HG03432 (cell line): ENCODE measurements around the gene MAIP1.
"Not testable (repeated sequence)": the region's sequence is repeated elsewhere in the genome, so short reads cannot be mapped to it uniquely, and the experiment has no call there.

Experiments used
- ATAC-seq: cut with Tn5 transposase; IDR thresholded peaks from one replicate; pipeline ENCODE4 v1.9.1; 2021; ENCODE audit warnings: mild to moderate bottlenecking, moderate library complexity; ENCODE audit not compliant: unreplicated experiment

The MAIP1 gene

DNA sequence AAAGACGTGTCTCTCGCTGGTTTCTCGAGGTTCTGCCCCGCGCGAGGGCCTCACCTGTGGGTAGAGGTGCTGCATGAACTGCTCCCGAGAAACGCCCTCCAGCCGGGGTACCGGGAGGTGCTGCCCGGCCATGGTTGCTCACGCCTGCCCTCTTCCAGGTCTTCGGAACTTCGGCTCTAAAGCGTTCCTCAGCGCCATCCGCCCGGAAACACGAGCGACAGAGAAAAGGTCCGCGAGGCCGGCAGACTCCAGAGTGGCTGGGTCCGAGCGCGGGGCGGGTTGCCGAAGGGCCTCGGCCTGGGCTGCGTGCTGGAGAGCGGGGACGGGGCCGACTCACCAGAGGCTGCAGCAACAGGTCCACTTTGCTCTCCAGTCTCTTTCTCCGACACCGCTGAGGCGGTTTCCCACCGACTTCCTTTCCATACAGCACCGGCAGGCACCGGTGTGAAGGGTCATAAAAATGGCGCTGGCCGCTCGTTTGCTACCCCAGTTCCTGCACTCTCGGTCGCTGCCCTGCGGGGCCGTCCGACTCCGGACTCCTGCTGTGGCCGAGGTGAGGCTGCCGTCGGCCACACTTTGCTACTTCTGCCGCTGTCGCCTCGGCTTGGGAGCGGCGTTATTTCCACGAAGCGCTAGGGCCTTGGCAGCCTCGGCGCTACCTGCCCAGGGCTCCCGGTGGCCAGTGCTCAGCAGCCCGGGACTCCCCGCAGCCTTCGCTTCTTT, at the start of gene MAIP1, which contains the start of gene TYW5:
MAIP1 (plus strand) TSS at position 244 of the 723 bp plus-strand sequence; CDS start at position 461, 217 bp downstream.
TYW5 (minus strand) TSS at position 153 of the 723 bp plus-strand sequence; CDS start at position 132, 21 bp downstream.
- peak; percentile 89 for ATAC-seq

- no peak for ATAC-seq
Measured at GRCh38 chr2:199907008-199907714, 48.2 kb upstream of the MAIP1 start.

DNA sequence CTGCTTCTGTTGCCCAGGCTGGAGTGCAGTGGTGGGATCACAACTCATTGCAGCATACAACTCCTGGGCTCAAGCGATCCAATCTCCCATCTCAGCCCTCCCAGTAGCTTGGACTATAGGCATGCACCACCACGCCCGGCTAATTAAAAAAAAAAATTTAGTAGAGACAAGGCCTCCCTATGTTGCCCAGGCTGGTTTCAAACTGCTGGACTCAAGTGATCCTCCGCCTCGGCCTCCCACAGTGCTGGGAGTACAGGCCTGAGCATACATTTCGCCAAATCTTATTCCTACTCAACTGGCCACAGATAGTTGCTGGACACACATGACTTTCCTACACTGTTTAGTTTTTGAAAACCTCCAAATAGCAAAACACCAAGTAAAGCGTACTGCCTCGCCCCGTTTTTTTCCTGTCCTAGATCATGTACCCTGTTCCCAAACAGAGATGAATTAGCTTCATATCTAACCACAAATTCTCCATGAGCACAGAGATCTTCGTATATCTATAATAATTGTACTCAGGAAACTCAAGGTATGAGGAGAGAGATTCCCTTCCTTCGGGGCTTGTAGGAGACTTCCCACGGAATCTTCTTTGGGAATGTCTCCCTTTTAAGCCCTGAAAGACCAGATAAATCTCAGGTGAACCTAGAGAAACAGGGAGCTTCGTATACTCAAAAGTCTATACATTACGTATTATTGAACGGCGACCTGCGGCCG, 44.9 kb upstream of the MAIP1 start:
- no peak for ATAC-seq

DNA sequence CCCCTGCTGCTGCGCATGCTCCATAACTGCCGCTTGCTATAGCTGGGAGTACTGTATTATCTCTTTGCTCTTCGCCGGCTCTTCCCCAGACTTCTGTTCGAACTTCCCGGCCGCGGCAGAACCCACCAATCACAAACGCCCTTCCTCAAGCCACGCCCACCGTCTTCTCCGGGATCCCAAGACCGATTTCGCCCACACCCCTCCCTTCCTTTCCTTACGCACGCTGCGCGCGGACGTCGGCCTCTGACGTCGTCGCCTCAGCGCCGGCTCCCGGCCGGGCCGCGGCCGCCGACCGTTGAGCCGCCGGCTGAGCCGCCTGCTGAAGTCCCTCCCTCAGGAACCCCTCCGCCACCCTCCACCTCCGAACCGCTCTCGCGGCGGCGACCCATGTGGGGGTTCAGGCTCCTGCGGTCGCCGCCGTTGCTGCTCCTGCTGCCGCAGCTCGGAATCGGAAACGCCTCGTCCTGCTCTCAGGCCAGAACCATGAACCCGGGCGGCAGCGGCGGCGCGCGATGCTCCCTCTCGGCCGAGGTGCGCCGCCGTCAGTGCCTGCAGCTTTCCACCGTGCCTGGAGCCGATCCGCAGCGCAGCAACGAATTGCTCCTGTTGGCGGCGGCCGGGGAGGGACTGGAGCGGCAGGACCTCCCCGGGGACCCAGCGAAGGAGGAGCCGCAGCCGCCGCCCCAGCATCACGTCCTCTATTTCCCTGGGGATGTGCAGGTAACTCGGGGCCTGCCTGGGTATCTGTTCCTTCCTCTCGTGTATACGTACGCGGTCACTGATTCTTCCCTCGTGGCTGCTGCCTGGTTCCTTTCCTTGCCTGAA, 44.1 kb upstream of the MAIP1 start, which contains the start of gene C2orf69:
C2orf69 (plus strand) TSS at position 242 of the 825 bp plus-strand sequence; CDS start at position 388, 146 bp downstream.
- peak; percentile 92 for ATAC-seq

DNA sequence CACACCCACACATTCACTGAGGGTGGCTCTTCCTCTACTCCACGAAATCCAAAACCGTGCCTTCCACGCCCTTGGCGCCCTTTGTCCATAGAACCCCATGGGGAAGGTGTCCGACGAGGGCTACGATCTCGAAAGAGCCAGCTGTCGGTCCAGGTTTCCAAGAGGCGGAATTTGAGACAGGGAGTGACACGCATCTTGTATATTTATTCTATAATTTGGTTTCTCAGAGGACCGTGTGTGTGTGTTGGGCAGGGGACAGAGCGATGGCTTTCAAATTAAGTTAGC, 43.6 kb upstream of the MAIP1 start:
- no peak for ATAC-seq

DNA sequence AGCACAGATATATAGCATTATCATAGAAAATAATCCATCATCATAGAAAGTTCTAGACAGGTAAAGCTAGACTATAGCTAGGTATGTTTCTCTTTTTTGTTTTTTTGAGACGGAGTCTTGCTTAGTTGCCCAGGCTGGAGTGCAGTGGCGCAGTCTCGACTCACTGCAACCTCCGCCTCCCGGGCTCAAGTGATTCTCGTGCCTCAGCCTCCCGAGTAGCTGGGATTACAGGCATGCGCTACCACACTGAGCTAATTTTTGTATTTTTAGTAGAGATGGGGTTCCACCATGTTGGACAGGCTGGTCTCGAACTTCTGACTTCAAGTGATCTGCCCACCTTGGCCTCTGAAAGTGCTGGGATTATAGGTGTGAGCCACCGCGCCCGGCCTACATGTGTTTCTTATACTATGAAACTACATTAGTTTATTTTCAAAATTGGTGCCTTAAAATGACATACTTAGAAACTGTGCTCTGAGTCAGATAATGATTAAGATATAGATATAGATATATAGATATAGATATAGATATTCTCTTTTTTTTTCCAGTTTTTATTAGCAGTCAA, 42.7 kb upstream of the MAIP1 start:
- not testable (repeated sequence) for ATAC-seq

DNA sequence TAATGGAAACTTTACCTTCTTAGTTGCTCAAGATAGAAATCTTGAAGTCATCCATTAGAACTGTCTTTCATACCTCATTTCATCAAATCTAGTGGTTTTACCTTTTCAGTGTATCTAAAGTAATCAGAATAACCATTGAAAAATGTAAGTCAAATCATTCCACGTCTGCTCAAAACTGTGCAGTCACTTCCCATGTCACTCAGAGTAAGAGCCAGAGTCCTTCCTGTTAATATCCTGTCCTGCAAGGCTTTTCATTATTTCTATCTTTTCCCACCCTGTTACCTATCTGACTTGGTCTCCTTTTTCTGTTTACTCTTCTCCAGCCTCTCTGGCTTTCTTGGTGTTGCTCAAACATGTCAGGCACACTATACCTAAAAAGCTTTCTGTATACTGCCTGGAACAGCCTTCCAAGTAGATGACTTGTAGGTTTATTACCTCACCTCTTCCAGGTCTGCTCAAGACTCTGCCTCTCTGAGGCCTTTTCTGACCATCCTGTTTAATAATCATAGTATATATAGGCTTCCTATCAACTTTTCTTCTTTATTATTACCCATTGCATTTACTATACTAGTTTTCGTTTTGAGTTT, 40.9 kb upstream of the MAIP1 start:
- no peak for ATAC-seq

DNA sequence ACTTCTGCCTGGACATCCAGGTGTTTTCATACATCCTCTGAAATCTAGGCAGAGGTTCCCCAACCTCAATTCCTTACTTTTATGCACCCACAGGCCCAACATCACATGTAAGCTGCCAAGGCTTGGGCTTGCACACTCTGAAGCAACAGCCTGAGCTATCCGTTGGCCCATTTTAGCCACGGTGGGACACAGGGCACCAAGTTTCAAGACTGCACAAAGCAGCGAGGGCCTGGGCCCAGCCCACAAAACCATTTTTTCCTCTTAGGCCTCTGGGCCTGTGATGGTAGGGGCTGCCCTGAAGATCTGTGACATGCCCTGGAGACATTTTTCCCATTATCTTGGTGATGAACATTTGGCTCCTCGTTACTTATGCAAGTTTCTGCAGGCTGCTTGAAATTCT, 38.4 kb upstream of the MAIP1 start:
- no peak for ATAC-seq

- no peak for ATAC-seq
Measured at GRCh38 chr2:199922856-199923255, 32.5 kb upstream of the MAIP1 start.

DNA sequence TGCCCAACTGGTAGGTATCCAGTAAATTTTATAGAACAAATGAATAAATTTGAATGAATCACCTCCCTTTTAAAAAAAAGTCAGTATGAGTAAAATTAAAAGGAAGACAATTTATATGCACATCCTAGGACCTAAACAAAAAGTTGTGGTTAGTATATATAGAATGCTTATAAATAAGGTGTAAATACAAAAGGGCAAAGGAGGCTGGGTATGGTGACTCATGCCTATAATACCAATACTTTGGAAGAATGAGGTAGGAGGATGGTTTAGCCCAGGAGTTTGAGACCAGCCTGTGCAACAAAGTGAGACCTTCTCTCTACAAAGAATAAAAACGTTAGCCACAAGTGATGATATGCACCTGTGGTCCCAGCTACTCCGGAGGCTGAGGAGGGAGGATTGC, 31.5 kb upstream of the MAIP1 start:
- ATAC-seq, result no peak

DNA sequence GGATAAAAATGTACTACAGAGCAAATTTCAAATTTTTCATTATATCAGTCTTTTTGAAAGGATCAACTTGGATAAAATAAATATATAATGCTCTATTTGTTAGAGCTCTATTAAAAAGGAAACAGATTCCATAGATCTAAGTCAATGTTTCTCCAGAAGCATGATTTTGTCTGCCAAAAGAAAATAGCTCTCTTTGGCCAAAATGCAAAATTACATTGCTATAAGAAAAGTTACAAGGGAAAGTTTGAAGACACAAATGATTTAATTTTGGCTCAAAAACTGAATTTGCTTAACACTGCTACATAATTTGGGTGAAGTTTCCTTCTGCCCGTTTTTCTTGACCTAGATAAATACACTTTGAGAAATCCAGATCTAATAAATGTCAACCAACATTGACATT, 28.6 kb upstream of the MAIP1 start:
- ATAC-seq, result no peak

GRCh38 chr2:199928226-199928625, 27.2 kb upstream of the MAIP1 start:
- ATAC-seq, result no peak

DNA sequence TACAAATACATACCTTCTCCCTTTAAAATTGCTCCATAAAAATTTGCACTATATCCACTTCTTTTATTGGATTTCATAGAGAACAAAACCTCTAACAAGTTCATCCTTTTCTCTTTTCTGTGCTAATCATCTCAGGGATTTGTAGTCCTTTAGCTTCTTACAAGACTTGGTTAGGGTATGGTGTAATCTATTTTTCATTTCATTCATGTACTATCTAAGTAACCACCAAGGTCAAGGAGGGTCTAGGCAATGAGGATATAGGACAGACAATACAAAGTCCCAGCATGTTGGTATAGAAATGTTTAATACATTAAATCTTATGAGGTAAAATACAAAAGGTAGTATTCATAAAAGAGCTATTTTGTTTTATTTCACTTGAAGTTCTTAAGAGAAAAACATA, 26.8 kb upstream of the MAIP1 start:
- no peak for ATAC-seq

- ATAC-seq, result no peak
Measured at GRCh38 chr2:199929262-199929661, 26.1 kb upstream of the MAIP1 start.

DNA sequence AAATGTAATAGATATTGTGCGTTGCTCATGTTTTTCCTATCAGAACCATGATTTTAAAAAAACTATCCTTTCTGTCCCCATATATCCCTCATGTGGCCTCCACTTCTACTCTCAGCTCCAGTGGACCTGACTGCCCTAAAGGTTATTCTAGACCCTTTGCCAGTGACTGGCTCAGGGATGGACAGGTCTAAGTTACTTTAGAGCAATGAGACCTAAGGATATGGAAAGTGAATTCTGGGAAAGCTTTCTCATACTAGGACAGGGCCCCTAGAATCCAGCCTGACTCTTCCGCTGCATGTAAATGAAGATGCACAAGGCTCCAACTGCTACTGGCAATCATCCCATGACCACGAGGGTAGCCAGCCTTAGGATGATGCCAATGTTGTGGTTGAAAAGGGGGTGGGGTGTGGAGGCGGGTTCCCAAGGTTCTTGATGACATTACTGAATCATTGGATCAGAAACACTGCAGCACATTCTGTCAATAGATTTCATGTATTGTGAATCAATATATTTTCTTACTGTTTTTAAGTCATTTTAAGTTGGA, 23.0 kb upstream of the MAIP1 start:
- no peak for ATAC-seq

DNA sequence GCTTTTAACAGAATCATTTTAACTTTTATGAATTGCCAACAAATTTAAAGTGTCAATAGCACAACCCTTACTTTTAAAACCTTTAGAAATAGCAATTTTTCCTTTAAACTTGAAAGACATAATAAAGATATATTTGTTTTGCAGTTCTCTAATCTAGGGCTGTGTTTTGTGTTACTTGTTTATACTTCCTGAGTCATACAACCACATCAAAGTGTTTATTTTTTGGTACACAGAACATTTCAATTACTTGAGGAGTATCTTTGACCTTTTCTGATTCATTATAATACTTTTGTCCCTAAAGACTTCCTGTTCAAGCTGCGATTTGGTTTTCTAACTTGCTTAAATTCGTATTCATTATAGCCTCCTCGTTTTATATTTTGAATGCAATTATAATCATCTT, 21.9 kb upstream of the MAIP1 start:
- ATAC-seq, result no peak

DNA sequence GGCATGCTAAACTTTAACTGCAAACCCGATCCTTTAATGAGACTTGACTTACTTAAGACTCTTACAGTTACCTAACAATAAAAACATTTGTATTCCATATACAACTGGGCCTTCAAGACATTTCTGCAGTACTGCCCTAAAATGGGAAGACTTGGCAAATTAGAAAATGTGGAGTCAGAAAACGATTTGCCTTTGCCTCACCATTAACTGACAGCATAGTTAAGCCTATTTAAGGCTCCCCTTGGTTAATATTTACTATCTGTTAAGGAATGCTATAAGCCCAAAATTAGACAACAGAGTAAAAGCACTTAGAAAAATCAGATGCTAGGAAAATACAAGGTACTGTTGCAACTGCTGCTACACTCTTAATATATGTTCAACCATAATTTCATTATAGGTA, 18.8 kb upstream of the MAIP1 start:
- ATAC-seq, result no peak

DNA sequence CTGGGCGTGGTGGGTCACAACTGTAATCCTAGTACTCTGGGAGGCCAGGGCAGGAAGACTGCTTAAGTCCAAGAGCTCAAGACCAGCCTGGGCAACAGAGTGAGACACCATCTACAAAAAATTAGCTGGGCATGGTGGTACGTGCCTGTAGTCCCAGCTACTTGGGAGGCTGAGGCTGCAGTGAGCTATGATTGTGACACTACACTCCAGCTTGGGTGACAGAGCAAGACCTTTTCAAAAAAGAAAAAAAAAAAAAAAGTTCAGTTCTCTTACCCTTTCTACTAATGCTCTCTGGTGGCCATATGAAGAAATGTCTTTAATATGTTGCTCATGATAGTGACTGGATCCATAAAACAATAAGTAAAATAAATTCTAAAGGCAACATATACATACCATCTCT, 15.0 kb upstream of the MAIP1 start:
- ATAC-seq, result peak; percentile 63

DNA sequence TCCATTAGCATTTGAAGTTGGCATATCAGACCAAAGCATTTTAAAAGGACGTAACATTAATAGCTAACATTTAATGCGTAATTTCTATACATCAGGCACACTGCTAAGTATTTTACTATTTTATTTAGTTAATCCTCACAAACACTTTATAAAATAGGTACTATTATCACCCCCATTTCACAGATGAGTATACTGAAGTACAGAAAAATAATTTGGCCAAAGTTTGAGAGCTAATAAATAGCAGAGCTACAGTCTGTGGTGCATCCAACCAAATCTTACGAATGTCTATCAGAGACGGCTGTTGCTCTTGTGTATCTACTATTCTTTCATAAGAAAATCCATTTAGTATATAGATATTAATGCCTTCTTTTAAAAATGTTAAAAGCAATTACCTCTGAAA, 12.0 kb upstream of the MAIP1 start:
- no peak for ATAC-seq

DNA sequence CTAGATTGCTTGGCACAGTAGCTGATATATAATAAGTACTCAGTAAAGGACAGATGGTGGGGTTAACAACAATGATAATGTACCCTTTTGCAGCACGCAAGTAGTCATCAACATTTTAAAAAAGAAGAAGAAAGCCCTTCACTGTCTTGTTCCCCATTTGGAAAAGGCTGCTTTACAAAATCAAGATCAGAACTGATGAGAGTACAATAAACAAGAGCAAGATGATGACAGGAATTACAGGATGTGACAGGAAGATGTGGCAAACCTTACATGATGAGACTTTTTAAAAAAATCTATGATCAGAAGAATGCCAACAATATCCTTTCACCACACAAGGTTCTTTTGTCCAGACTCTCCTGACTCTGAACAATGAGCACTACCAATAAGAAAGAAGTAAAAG, 9.2 kb upstream of the MAIP1 start:
- no peak for ATAC-seq
